Measurements from ENCODE around the gene CAB39L. TPM values are rescaled to one million over a fixed set of nuclear protein-coding genes. Genes with fewer than 3 reads are reported as not detected.

CAB39L gene
- total RNA-seq (2022; extraction: Qiagen RNA extraction): 1.5 to 2.8 TPM (median 1.9 TPM) in 5 replicates

GRCh38 chr13:49443704-49444523 is at the start of gene CAB39L, which contains the start of gene SETDB2:
CAB39L (minus strand) TSS chr13:49444064; CDS start chr13:49382910, 61,154 bp downstream.
SETDB2 (plus strand) TSS chr13:49444274; CDS start chr13:49451894, 7,620 bp downstream.

Other genes starting within 250 kb of the CAB39L start
- gene MLNR, start 223.7 kb downstream of the CAB39L start, total RNA-seq (2022; extraction: Qiagen RNA extraction): 0.32 to 0.85 TPM (median 0.51 TPM) in 5 replicates
- gene CDADC1, start 196.1 kb downstream of the CAB39L start, total RNA-seq (2022; extraction: Qiagen RNA extraction): 6.5 to 9.8 TPM (median 8.6 TPM) in 5 replicates
- gene SETDB2, start 210 bp upstream of the CAB39L start, total RNA-seq (2022; extraction: Qiagen RNA extraction): 1.8 to 2.5 TPM (median 2.0 TPM) in 5 replicates
- gene PHF11, start 51.9 kb upstream of the CAB39L start, total RNA-seq (2022; extraction: Qiagen RNA extraction): 5.5 to 6.5 TPM (median 6.2 TPM) in 5 replicates
- gene RCBTB1, start 141.5 kb upstream of the CAB39L start, total RNA-seq (2022; extraction: Qiagen RNA extraction): 7.3 to 11.0 TPM (median 8.8 TPM) in 5 replicates
- not detected in 5 replicates for gene ARL11, start 184.4 kb upstream of the CAB39L start, total RNA-seq (2022; extraction: Qiagen RNA extraction)
- gene EBPL, start 247.4 kb upstream of the CAB39L start, total RNA-seq (2022; extraction: Qiagen RNA extraction): 43.0 to 71.1 TPM (median 69.2 TPM) in 5 replicates